Lower lobe of right lung (tissue), 2 donors: Measurements from ENCODE around the gene COQ10A. TPM values are rescaled to one million over a fixed set of nuclear protein-coding genes. Genes with fewer than 3 reads are reported as not detected.

Source experiments
- ATAC-seq, 2 donors: fragments of 200-7000 bp; cut with Tn5 transposase; one replicate each; pipeline ENCODE4 v1.9.1; 2020 to 2022; ENCODE audit warnings: mild to moderate bottlenecking in 2 of 2, moderate library complexity in 2 of 2
- DNase-seq: peaks from one replicate; pipeline ENCODE4 v3.0.0-alpha.2; 2020
- H3K27ac ChIP-seq: fragments of 200-600 bp; one replicate; pipeline ENCODE4 v1.8.0; 2022
- H3K27me3 ChIP-seq: fragments of 200-600 bp; one replicate; pipeline ENCODE4 v1.8.0; 2022; ENCODE audit warnings: low read depth
- H3K36me3 ChIP-seq: fragments of 200-600 bp; one replicate; pipeline ENCODE4 v1.8.0; 2022; ENCODE audit warnings: mild to moderate bottlenecking
- H3K4me1 ChIP-seq: fragments of 200-600 bp; one replicate; pipeline ENCODE4 v1.8.0; 2022
- H3K4me3 ChIP-seq: fragments of 200-600 bp; one replicate; pipeline ENCODE4 v1.8.0; 2022; ENCODE audit warnings: mild to moderate bottlenecking
- H3K9me3 ChIP-seq: fragments of 200-600 bp; one replicate; pipeline ENCODE4 v1.8.0; 2022
- intact Hi-C: fragments of 100-400 bp; cut with DNase I; formaldehyde crosslinking; loops from one replicate; pipeline ENCODE4 v1.11.0; 2022
- total RNA-seq: library from RNA; stranded (reverse); fragmentation: NEBNext Ultra II Directional; extraction: Animal tissue kit (Norgen Biotek cat#: 25700); gene quantifications from one replicate; pipeline ENCODE4 v1.2.1, GENCODE V29; 2021
- TF ChIP-seq, protein P1 (sequence below): fragments of 200-600 bp; IDR thresholded peaks from one replicate; pipeline ENCODE4 v1.8.0; 2022; ENCODE audit warnings: antibody characterized with exemption, mild to moderate bottlenecking
- donor health status: DM: no; HTN: yes; CAD: no; lungs with severe emphysema.

The COQ10A gene
- total RNA-seq, 1 donor from 2014 or later, result 12.8 TPM

DNA sequence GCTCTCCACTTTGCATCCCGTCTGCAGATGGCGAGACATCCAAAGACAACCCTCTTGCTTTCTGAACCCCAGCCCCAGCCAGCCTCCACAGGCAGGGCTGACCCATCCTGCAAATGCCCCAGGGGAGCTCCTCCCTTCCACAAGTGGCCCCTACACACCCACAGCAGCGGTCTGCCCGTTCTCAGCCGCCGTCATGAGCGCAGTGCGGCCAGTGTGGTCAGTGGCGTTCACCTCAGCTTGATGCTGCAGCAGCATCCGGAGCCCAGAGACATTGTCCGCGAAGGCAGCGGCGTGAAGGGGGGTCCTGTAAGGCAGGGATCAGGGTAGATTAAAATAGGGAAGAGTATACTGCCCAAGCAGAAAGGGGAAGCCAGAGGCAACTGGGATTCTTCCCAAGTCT, 22.2 kb upstream of the COQ10A start:
- intact Hi-C loops, result no loop called here
- Histone ChIP-seq H3K4me1 (no peaks in the 10 kb centered on the region), H3K4me3 (no peak overlapping the region), H3K27me3 (no peaks in the 10 kb centered on the region), H3K9me3 (no peaks in the 10 kb centered on the region), H3K36me3 (peaks cover 100% of the 10 kb centered on the region), H3K27ac (no peak overlapping the region)
- TF ChIP-seq, protein P1, sequence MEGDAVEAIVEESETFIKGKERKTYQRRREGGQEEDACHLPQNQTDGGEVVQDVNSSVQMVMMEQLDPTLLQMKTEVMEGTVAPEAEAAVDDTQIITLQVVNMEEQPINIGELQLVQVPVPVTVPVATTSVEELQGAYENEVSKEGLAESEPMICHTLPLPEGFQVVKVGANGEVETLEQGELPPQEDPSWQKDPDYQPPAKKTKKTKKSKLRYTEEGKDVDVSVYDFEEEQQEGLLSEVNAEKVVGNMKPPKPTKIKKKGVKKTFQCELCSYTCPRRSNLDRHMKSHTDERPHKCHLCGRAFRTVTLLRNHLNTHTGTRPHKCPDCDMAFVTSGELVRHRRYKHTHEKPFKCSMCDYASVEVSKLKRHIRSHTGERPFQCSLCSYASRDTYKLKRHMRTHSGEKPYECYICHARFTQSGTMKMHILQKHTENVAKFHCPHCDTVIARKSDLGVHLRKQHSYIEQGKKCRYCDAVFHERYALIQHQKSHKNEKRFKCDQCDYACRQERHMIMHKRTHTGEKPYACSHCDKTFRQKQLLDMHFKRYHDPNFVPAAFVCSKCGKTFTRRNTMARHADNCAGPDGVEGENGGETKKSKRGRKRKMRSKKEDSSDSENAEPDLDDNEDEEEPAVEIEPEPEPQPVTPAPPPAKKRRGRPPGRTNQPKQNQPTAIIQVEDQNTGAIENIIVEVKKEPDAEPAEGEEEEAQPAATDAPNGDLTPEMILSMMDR, result no peak
- DNase-seq, result no peak
- no peak for ATAC-seq

DNA sequence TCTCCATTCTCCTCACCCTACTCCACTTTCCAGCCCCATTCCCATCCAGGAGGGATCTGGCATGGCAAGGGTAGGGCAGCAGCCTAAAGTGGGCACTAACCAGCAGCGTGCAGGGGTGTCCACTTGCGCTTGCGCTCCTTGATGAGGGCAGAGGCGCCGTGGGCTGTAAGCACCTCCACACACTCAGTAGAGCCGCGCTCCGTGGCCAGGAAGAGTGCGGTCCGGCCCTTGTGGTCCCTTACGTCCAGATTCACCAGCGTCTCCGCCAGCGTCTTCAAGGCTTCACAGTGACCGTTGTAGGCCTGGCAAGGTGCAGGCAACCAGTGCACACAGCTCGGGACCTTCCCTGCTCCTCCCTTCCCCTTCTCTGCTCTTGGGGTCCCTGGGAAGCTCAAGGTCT, 18.8 kb upstream of the COQ10A start:
- Histone ChIP-seq H3K9me3 (no peaks in the 10 kb centered on the region), H3K27ac (no peak overlapping the region), H3K4me1 (no peaks in the 10 kb centered on the region), H3K27me3 (no peaks in the 10 kb centered on the region), H3K36me3 (peaks cover 100% of the 10 kb centered on the region), H3K4me3 (no peak overlapping the region)
- DNase-seq (no peak), ATAC-seq (peak in 1 of 2 donors; percentile 40)
- intact Hi-C loops, result no loop called here
- TF ChIP-seq, protein P1, result no peak

DNA sequence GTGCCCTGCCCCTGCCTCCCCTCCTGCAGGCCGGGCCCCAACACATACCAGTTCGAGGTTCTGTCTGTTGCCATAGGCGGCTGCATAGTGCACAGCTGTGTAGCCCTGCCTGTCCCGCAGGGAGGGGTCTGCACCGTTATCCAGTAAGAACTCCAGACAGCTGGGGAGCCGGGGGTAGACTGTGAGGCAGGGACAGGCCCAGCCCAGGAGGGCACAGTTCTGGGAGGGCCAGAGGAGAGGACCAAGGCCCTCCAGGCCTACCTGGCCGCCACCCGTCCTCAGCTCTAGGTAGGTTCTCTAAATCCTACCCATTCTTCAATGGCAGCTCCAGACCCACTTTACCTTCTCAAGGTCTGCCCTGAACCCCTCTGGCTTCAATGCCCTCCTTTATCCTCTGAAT, 18.0 kb upstream of the COQ10A start:
- Histone ChIP-seq H3K27me3 (no peaks in the 10 kb centered on the region), H3K36me3 (peaks cover 100% of the 10 kb centered on the region), H3K4me1 (no peaks in the 10 kb centered on the region), H3K9me3 (no peaks in the 10 kb centered on the region), H3K4me3 (no peak overlapping the region), H3K27ac (no peak overlapping the region)
- intact Hi-C loops, result no loop called here
- DNase-seq (no peak), ATAC-seq (peak in 1 of 2 donors; percentile 17)
- TF ChIP-seq, protein P1, result no peak

DNA sequence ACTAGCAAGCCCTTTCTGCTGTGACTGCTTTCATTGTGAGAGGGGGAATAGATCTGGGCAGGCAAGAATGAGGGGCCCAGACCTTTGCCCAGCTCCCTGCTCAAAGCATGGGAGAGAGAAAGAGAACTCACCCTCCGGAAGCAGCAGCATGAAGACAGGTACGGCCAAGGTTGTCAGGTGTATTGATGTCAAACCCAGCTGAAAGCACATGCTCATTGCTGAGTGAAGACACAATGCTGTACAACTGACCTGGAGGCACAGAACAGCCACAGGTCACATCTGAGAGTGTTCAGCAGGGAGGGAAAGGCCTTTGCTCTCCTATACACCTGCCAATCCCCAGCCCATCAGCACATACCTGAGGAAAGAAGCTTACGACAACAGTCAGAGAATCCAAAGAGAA, 14.1 kb upstream of the COQ10A start:
- TF ChIP-seq, protein P1, result no peak
- ATAC-seq, result no peak
- intact Hi-C loops, result no loop called here

DNA sequence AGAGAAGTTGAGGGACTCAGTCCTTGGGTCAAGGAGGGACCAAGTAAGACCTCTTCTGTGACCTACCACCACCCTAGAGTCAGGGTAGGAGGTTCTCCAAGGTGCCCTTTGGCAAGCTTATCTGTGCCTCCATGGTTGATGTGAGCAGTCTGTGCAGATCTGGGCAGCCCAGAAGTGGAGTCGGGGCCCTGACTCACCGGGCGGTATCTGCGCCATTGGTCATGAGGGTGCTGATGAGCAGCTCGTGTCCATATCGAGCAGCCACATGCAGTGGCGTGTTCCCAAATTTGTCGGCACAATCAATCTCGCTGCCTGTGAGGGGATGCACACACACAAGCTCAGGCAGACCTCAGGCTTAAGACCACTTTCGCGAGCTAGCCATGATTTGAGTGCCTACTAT, 13.7 kb upstream of the COQ10A start:
- DNase-seq (no peak), ATAC-seq (no peak)
- peaks cover 85% of the 10 kb centered on the region for H3K36me3 ChIP-seq
- no peaks in the 10 kb centered on the region for H3K27me3 ChIP-seq
- TF ChIP-seq, protein P1, result no peak
- H3K4me1 ChIP-seq, result peaks cover 23% of the 10 kb centered on the region
- no peak overlapping the region for H3K4me3 ChIP-seq
- intact Hi-C loops, result no loop called here
- no peaks in the 10 kb centered on the region for H3K9me3 ChIP-seq
- H3K27ac ChIP-seq, result no peak overlapping the region

More for the DNA sequence above, 14.1 kb upstream of the COQ10A start:
- H3K4me3 ChIP-seq, result no peak overlapping the region
- no peaks in the 10 kb centered on the region for H3K9me3 ChIP-seq
- no peak overlapping the region for H3K27ac ChIP-seq
- H3K27me3 ChIP-seq, result no peaks in the 10 kb centered on the region
- H3K4me1 ChIP-seq, result peaks cover 23% of the 10 kb centered on the region
- peaks cover 90% of the 10 kb centered on the region for H3K36me3 ChIP-seq
- DNase-seq, result no peak

DNA sequence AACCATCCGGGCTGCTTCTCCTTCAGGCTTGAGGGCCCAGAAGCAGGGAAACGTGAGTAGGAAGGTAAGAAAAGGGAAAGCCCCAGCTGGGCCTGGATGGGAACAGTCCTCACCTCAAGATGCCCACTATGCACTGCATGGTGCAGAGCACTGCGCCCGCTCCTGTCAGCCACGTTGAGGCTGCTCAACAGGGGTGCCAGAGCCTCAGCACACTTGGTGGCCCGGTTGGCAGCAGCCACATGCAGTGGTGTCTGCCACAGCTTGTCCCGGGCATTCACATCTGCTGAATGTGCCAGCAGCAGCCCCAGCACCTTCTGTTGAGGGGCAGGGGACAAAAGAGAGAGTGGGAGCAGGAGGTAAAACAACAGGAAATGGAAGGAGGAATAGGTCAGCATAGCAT, 11.1 kb upstream of the COQ10A start:
- no peak overlapping the region for H3K4me3 ChIP-seq
- TF ChIP-seq, protein P1, result no peak
- no peak for DNase-seq
- no peaks in the 10 kb centered on the region for H3K9me3 ChIP-seq
- H3K4me1 ChIP-seq, result peaks cover 31% of the 10 kb centered on the region
- no peak overlapping the region for H3K27ac ChIP-seq
- intact Hi-C loops, result no loop called here
- no peak for ATAC-seq
- H3K27me3 ChIP-seq, result no peaks in the 10 kb centered on the region
- H3K36me3 ChIP-seq, result peaks cover 60% of the 10 kb centered on the region
